ENCODE results near the gene RPLP1.

Gene RPLP1

GRCh38 chr15:69499521-69500211, 47.0 kb downstream of the RPLP1 start:
- no peak for DNase-seq

GRCh38 chr15:69500339-69500738, 47.7 kb downstream of the RPLP1 start:
- no peak for DNase-seq

- no peak for DNase-seq
Observed at GRCh38 chr15:69501456-69501855, 48.8 kb downstream of the RPLP1 start.

- DNase-seq = no peak
Observed at GRCh38 chr15:69502470-69503045, 49.9 kb downstream of the RPLP1 start.

GRCh38 chr15:69504352-69505040, 51.9 kb downstream of the RPLP1 start:
- no peak for DNase-seq
